Panc1 (cell line): Measurements from ENCODE around the gene SND1. TPM values are rescaled to one million over a fixed set of nuclear protein-coding genes. Genes with fewer than 3 reads are reported as not detected.

ENCODE experiments used
- ATAC-seq: fragments of 200-7000 bp; cut with Tn5 transposase; 2 replicates; pipeline ENCODE4 v1.9.1; 2020; ENCODE audit warnings: mild to moderate bottlenecking, moderate library complexity
- BruUV-seq: library from RNA; stranded (reverse); fragments of 400-500 nt; replicated peaks from 2 replicates; lab custom pipeline; 2021; lab: Mats Ljungman, UMichigan
- CTCF ChIA-PET: fragments of 300-600 bp; sonication (Branson Sonifier 250); formaldehyde crosslinking; loops from one replicate; lab custom pipeline; 2022; ENCODE audit warnings: antibody characterized with exemption; lab: Charles Lee
- POLR2A ChIA-PET: fragments of 300-600 bp; sonication (Branson Sonifier 250); formaldehyde crosslinking; loops from one replicate; lab custom pipeline; 2022; ENCODE audit warnings: antibody characterized with exemption; lab: Charles Lee
- DNase-seq: peaks from one replicate; pipeline ENCODE4 v3.0.0-alpha.2; 2010; ENCODE audit warnings: low read depth, low spot score
- H3K27ac ChIP-seq: 2 replicates; pipeline ENCODE4 v1.5.1; 2011; ENCODE audit warnings: mild to moderate bottlenecking, low read length, inconsistent platforms
- H3K27me3 ChIP-seq: fragments of 200-500 bp; sonication (Bioruptor generic); 2 replicates; pipeline ENCODE4 v1.6.0; 2014; ENCODE audit warnings: low read length, inconsistent platforms; ENCODE audit not compliant: control insufficient read depth, insufficient read depth
- H3K36me3 ChIP-seq: fragments of 200-500 bp; sonication (Bioruptor generic); 2 replicates; pipeline ENCODE4 v1.5.1; 2014; ENCODE audit warnings: inconsistent platforms, mild to moderate bottlenecking, low read length, moderate library complexity; ENCODE audit not compliant: control insufficient read depth, insufficient read depth
- H3K4me1 ChIP-seq: 2 replicates; pipeline ENCODE4 v1.5.1; 2011; ENCODE audit warnings: inconsistent platforms, mild to moderate bottlenecking, low read length, moderate library complexity; ENCODE audit not compliant: control insufficient read depth, insufficient read depth
- H3K4me3 ChIP-seq, 2 experiments: 2 replicates each; pipeline ENCODE4 v1.5.1; 2011 to 2012; ENCODE audit warnings: low read depth in 2 of 2, low read length in 2 of 2, mild to moderate bottlenecking in 2 of 2, inconsistent platforms in 1 of 2, moderate library complexity in 1 of 2
- H3K9me3 ChIP-seq: fragments of 200-500 bp; sonication (Bioruptor generic); 2 replicates; pipeline ENCODE4 v1.5.1; 2014; ENCODE audit warnings: low read depth, mild to moderate bottlenecking, inconsistent platforms, low read length, moderate library complexity; ENCODE audit not compliant: control insufficient read depth, insufficient read depth
- CTCF ChIP-seq: fragments of 450-650 bp; IDR thresholded peaks from 2 replicates; pipeline ENCODE4 v1.5.1; 2017; ENCODE audit warnings: mild to moderate bottlenecking
- POLR2AphosphoS5 ChIP-seq: IDR thresholded peaks from 2 replicates; pipeline ENCODE4 v1.6.1; 2012; ENCODE audit warnings: mild to moderate bottlenecking, low read depth, low read length, moderate library complexity
- REST ChIP-seq, 2 experiments: IDR thresholded peaks; 2 replicates each; pipeline ENCODE4 v1.6.1; 2011 to 2012; ENCODE audit warnings: low read depth in 2 of 2, control low read depth in 1 of 2, low read length in 1 of 2, mild to moderate bottlenecking in 1 of 2, moderate library complexity in 1 of 2; ENCODE audit not compliant: insufficient read depth in 1 of 2
- SIN3A ChIP-seq: IDR thresholded peaks from 2 replicates; pipeline ENCODE4 v1.6.1; 2012; ENCODE audit warnings: low read depth, mild to moderate bottlenecking, low read length, moderate library complexity, borderline replicate concordance; ENCODE audit not compliant: insufficient read depth
- TCF7L2 ChIP-seq: IDR thresholded peaks from 2 replicates; pipeline ENCODE4 v1.6.1; 2011; ENCODE audit warnings: mild to moderate bottlenecking, low read depth, low read length, inconsistent platforms
- in situ Hi-C: cut with HindIII; loops from 2 replicates; pipeline ENCODE4 v1.10.0; 2016; ENCODE audit warnings: low sequenced_read_pairs, low pct_unique_long_range_greater_than_20kb
- intact Hi-C: fragments of 100-400 bp; cut with micrococcal nuclease; formaldehyde crosslinking; loops from one replicate; pipeline ENCODE4 v1.10.0; 2022; ENCODE audit not compliant: unreplicated experiment
- total RNA-seq: library from RNA; stranded (reverse); gene quantifications from one replicate; pipeline ENCODE4 v1.2.1, GENCODE V29; 2021; ENCODE audit not compliant: unreplicated experiment

Gene SND1
- total RNA-seq, 1 experiment from 2014 or later: 176 TPM

- intact Hi-C loops: no loop called here
- BruUV-seq: no TSS peak
- TF ChIP-seq REST (IDR thresholded peaks at IDR 0.05; ENCODE audit: insufficient read depth in 1 of 2, low read depth in 2 of 2, low read length in 1 of 2): no peak
- no peak for TF ChIP-seq CTCF
- TF ChIP-seq TCF7L2: no peak
- TF ChIP-seq SIN3A: no peak
- no peak for TF ChIP-seq POLR2AphosphoS5
- CTCF ChIA-PET: no interaction called here
- ATAC-seq: no peak
- no peaks in the 10 kb centered on the region for H3K9me3 ChIP-seq
- peak overlapping the region in 1 of 2 experiments; percentile 18; a peak in 1 of 4 replicates for H3K4me3 ChIP-seq
- no peaks in the 10 kb centered on the region for H3K27me3 ChIP-seq
- no peaks in the 10 kb centered on the region for H3K36me3 ChIP-seq
- POLR2A ChIA-PET: no interaction called here
- no peak overlapping the region for H3K27ac ChIP-seq
- no peak for DNase-seq
- in situ Hi-C loops: no loop called here
- H3K4me1 ChIP-seq: no peaks in the 10 kb centered on the region
Measured at GRCh38 chr7:128031901-128032604, 380.1 kb downstream of the SND1 start.

- DNase-seq: no peak
- H3K9me3 ChIP-seq: no peaks in the 10 kb centered on the region
- ChIA-PET POLR2A (interaction anchor here (0.5 kb wide), 1 partner anchor 22 kb away, joined by 4 read pairs; no protein-coding TSS in a partner anchor), CTCF (no interaction called here)
- intact Hi-C loops: no loop called here
- H3K27ac ChIP-seq: no peak overlapping the region
- no peaks in the 10 kb centered on the region for H3K36me3 ChIP-seq
- TF ChIP-seq CTCF (no peak), POLR2AphosphoS5 (no peak), REST (IDR thresholded peaks at IDR 0.05; ENCODE audit: insufficient read depth in 1 of 2, low read depth in 2 of 2, low read length in 1 of 2) (no peak), SIN3A (no peak), TCF7L2 (no peak)
- no peak for ATAC-seq
- BruUV-seq: no TSS peak
- no peaks in the 10 kb centered on the region for H3K27me3 ChIP-seq
- H3K4me1 ChIP-seq: no peaks in the 10 kb centered on the region
- in situ Hi-C loops: no loop called here
- H3K4me3 ChIP-seq: no peak overlapping the region
Measured at GRCh38 chr7:128032605-128033235, 380.7 kb downstream of the SND1 start.
